Activated T-cell treated with anti-CD3 and anti-CD28 coated beads for 24 hours (primary cell): ENCODE results near the gene AGBL5.

Source experiments
- DNase-seq: peaks from one replicate; pipeline ENCODE4 v3.0.0-alpha.2; 2020; ENCODE audit warnings: low read depth

Gene AGBL5

DNA sequence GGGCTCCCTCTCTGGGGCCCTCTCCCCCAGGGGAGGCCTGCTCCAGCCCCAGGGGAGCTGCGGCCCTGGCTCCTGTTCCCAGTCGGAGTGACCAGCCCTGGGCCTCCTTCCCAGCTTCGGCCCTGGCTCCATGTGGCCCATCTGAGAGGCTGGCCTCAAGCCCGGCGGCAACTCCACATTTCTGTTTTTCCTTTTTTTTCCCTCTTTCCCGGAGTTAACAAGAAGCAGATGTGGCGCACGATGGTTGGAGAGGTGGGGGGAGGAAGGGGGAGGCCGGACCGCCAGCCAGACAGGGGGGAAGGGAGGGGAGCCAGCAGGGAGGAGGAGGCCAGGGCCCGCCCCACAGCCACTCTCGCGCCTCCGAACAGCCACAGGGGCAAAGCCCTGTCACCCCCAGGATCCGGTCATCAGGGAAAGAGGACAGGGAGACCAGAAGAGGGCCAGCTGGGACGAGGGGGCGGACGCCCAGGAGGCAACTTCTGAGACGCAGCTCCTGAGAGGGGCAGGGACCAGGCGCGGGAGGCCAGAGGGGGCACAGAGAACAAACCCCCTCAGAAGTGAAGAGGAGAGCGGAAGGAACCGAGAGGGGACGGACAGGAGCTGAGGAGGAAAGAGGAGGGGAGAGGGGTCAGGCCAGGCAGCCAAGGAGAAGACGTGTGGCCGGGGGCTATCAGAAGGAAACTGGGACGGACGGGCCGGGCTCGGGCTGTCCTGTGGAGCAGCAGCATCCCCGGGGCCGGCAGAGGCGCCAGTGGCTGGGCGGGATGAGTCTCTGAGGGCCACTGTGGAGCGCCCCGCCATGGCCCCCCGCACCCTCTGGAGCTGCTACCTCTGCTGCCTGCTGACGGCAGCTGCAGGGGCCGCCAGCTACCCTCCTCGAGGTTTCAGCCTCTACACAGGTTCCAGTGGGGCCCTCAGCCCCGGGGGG, 27.1 kb downstream of the AGBL5 start, which contains the start of gene EMILIN1:
Gene EMILIN1, plus strand, starts transcription at position 349 of the 928 bp plus-strand sequence. Its CDS starts 451 bp downstream, at position 800.
- DNase-seq = no peak

DNA sequence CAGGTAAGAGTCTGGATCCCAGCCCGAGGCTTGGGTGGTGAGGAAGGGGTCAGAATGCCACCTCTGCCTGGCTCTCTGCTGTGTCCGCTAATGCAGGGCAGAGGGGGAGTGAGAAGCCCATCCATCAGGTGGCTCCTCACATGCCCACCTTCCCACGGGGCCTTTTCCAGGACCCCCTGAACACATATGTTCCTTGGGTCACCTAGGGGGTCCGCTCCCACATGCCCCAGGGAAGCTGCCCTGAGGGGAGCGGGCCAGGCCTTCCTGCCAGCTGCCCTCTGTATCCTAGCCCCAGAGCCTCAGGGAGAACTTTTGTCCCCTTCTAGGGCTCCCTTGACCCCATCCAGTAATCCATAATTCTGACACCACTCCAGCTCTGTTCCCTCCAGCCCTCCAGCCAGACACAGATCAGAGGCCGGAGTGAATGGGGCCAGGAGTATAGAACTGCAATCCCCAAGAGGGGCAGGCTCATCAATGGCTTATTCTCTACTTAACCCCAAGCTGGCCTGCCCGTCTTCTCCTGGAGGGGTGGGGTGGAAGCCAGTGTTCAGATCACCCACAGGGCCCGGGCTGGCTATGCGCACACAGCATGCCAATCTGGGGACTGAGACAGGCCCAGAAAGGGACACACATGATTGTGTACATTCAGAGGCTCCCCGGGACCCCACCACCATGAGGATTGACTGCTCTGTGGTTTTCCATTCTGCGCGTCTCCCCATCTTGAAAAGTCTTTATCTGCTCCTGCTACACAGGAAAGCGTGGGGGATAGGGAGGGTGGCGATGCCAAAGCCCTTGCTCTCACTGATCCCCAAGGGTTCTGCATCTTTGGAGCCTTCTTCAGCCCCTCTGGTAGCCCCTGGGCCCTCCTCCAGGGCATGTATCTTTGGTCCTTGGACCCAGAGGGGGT, 28.0 kb downstream of the AGBL5 start:
- no peak for DNase-seq

DNA sequence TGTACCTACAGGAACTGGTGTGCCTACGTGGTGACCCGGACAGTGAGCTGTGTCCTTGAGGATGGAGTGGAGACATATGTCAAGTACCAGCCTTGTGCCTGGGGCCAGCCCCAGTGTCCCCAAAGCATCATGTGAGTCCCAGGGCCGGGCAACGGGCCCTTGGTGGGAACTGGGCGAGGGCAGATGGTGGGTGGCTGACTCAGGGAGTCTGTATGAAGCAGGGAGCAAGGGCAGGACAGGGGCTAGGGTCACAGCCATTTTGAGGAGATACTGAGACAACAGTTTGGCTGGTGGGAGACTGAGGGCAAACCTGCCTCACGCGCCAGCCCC, 28.6 kb downstream of the AGBL5 start:
- DNase-seq = no peak

DNA sequence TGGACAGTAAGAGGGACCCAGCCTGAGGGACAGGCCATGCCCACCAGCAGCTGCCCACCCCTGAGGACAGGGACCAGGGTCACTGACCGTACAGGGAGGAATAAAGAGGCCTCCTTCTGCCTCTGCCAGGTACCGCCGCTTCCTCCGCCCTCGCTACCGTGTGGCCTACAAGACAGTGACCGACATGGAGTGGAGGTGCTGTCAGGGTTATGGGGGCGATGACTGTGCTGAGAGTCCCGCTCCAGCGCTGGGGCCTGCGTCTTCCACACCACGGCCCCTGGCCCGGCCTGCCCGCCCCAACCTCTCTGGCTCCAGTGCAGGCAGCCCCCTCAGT, 29.1 kb downstream of the AGBL5 start:
- DNase-seq = no peak

DNA sequence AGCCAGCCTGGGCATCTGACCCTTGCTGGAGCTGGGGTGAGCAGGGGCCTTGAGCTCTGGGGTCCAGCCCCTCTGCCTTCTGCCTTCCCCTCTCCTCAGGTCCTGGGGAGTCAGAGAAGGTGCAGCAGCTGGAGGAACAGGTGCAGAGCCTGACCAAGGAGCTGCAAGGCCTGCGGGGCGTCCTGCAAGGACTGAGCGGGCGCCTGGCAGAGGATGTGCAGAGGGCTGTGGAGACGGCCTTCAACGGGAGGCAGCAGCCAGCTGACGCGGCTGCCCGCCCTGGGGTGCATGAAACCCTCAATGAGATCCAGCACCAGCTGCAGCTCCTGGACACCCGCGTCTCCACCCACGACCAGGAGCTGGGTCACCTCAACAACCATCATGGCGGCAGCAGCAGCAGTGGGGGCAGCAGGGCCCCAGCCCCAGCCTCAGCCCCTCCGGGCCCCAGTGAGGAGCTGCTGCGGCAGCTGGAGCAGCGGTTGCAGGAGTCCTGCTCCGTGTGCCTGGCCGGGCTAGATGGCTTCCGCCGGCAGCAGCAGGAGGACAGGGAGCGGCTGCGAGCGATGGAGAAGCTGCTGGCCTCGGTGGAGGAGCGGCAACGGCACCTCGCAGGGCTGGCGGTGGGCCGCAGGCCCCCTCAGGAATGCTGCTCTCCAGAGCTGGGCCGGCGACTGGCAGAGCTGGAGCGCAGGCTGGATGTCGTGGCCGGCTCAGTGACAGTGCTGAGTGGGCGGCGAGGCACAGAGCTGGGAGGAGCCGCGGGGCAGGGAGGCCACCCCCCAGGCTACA, 30.7 kb downstream of the AGBL5 start:
- DNase-seq = no peak

DNA sequence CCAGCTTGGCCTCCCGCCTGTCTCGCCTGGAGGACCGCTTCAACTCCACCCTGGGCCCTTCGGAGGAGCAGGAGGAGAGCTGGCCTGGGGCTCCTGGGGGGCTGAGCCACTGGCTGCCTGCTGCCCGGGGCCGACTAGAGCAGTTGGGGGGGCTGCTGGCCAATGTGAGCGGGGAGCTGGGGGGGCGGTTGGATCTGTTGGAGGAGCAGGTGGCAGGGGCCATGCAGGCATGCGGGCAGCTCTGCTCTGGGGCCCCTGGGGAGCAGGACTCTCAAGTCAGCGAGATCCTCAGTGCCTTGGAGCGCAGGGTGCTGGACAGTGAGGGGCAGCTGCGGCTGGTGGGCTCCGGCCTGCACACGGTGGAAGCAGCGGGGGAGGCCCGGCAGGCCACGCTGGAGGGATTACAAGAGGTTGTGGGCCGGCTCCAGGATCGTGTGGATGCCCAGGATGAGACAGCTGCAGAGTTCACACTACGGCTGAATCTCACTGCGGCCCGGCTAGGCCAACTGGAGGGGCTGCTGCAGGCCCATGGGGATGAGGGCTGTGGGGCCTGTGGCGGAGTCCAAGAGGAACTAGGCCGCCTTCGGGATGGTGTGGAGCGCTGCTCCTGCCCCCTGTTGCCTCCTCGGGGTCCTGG, 31.4 kb downstream of the AGBL5 start:
- no peak for DNase-seq

DNA sequence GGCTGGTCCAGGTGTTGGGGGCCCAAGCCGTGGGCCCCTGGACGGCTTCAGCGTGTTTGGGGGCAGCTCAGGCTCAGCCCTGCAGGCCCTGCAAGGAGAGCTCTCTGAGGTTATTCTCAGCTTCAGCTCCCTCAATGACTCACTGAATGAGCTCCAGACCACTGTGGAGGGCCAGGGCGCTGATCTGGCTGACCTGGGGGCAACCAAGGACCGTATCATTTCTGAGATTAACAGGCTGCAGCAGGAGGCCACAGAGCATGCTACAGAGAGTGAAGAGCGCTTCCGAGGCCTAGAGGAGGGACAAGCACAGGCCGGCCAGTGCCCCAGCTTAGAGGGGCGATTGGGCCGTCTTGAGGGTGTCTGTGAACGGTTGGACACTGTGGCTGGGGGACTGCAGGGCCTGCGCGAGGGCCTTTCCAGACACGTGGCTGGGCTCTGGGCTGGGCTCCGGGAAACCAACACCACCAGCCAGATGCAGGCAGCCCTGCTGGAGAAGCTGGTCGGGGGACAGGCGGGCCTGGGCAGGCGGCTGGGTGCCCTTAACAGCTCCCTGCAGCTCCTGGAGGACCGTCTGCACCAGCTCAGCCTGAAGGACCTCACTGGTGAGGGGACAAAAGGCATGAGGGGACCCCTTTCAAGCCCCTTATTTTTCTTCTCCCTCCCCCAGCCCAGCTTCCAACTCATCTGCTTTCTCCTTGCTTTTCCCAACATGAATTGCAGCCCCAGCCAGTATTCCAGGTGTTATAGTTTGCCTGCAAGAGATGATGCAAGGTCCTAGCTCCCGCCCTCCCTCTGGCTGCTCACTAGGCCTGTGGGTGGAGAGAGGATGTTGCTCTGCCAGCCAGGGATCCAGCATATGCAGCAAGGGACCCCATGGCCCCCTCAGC, 32.2 kb downstream of the AGBL5 start:
- DNase-seq = no peak

DNA sequence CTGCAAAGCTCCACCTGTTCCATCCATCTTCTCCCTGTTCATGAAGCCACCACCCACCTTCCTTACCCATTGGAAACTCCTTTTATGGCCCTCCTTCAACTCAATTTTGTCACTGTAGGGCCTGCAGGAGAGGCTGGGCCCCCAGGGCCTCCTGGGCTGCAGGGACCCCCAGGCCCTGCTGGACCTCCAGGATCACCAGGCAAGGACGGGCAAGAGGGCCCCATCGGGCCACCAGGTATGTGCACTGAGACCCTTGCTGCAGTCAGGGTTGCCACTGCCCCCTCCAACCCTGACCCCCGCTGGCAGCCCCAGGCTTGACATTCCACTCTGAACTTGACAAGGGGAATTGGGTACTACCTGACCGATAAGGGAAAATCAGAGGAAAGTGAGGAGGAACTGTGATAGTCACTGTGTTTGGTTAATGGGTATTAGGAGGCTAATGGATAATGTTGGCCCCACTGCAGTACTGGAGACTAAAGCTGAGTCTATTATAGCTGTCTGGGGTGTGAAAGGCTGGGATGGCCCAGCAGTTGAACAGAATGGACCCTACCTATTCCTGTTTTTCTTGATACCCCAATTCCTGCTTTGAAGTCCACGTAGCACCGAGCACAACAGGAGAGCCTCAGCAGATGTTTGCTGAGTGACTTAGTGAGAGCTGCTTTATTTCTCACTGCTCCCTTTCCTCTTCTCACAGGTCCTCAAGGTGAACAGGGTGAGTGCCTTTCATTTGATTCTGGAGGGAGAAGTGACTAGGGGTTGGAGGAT, 33.0 kb downstream of the AGBL5 start:
- DNase-seq = no peak

DNA sequence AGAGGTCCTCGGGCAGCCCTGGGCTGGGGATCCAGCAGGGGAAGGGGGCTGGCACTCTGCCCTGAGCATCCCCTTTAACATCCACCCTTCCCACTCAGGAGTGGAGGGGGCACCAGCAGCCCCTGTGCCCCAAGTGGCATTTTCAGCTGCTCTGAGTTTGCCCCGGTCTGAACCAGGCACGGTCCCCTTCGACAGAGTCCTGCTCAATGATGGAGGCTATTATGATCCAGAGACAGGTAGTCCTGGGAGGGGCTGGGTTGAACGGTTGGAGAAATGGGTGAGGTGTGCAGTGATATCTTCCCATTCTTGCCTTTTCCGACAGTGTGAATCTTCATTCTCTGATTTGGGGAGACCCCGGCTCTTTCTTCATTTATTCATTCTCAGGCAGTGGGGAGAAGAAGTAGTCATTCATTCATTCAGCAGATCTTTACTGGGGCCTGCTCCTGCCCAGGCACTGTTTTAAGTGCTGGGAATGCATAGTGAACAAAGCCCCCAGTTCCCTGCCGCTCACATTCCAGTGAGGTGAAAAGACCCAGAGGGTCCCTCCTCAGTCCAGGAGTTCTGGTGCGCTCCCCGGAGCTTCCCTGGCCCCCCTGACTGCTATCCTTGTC, 33.7 kb downstream of the AGBL5 start:
- DNase-seq = no peak

DNA sequence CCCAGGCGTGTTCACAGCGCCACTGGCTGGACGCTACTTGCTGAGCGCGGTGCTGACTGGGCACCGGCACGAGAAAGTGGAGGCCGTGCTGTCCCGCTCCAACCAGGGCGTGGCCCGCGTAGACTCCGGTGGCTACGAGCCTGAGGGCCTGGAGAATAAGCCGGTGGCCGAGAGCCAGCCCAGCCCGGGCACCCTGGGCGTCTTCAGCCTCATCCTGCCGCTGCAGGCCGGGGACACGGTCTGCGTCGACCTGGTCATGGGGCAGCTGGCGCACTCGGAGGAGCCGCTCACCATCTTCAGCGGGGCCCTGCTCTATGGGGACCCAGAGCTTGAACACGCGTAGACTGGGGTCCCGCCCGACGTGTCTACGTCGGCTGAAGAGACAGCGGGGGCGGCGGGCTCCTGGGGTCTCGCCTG, 34.2 kb downstream of the AGBL5 start:
- peak; percentile 14 for DNase-seq

DNA sequence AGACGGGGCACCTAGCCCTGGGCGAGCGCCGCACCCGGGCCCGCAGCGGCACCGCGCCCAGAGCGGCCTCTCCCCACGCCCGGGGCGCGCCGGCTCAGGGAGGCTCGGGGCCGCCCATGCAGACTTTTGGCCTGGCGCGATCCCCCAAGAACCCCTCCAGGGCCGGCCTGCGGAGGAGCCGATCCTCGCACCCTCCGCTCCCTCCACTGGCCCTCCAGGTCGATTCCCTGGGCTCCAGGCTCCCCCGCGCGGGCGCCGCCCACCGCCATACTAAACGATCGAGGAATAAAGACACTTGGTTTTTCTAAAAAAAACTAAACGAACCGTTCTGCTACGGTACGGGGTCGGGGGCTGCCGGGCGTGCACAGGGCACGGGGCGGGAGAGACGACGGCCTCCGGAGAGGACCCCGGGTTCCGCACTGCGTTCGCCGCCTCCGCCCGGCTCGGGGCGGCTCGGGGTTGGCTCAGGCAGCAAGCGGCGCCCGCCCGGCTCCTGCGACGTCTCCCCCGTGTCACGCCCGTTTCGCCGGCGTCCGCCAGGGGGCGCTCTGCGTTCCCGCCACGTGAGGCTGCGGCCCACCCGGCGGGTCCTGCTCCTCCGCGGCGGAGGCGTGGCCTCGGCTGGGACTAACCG, 34.7 kb downstream of the AGBL5 start:
- peak; percentile 99 for DNase-seq

DNA sequence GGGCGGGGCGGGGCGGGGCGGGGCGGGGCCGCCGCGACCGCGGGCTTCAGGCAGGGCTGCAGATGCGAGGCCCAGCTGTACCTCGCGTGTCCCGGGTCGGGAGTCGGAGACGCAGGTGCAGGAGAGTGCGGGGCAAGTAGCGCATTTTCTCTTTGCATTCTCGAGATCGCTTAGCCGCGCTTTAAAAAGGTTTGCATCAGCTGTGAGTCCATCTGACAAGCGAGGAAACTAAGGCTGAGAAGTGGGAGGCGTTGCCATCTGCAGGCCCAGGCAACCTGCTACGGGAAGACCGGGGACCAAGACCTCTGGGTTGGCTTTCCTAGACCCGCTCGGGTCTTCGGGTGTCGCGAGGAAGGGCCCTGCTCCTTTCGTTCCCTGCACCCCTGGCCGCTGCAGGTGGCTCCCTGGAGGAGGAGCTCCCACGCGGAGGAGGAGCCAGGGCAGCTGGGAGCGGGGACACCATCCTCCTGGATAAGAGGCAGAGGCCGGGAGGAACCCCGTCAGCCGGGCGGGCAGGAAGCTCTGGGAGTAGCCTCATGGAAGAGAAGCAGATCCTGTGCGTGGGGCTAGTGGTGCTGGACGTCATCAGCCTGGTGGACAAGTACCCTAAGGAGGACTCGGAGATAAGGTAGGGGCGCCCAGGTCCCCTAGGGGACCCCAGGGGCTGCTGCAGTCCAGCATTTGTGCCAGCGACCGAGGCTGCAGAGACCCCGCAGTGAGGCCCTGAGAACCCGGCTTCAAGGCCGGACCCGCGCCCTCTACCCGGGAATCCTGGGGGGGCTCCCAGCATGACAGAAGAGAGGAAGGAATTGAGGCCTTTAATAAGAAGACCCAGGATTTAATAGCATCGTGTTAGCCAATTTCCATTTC, 35.5 kb downstream of the AGBL5 start, which contains the start of gene KHK:
Gene KHK, plus strand, starts transcription at position 49 of the 870 bp plus-strand sequence. Its CDS starts 488 bp downstream, at position 537.
- DNase-seq = no peak

DNA sequence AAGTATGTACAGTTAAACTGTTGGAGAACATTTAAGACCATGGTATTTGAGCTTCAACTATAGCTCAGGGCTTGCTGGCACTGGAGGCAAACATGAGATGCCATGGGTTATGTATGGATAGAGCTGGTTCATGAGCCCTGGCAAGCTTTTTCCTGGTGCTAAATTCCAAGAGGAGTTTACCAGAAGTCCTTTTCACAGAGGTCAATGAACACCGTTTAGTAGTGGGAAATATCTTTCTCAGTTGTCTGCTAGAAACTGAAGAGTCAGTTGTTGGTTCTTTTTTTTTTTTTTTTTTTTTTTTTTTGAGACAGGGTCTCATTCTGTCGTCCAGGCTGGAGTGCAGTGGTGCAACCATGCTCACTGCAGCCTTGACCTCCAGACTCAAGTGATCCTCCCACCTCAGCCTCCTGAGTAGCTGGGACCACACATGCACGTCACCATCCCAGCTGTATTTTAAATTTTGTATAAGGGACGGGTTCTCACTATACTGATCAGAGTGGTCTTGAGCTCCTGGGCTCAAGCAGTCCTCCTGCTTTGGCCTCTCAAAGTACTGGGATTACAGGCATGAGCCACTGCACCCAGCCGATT, 36.4 kb downstream of the AGBL5 start:
- DNase-seq = no peak

DNA sequence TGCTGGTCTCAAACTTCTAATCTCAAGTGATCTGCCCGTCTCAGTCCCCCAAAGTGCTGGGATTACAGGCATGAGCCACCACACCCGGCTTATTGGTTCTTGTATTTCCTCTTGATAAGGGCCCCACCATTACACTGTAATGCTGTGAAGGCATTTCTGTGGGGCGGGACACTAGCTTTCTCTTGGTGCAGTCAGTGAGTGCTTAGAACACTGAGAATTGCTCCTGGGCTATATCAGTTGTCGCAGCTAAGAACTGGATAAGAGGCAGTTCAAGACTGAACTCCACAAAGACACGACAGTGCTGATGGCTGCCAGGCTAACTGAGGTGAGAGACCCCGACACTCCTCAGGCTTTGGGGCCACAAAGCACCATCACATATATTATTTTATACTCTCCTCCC, 37.2 kb downstream of the AGBL5 start:
- no peak for DNase-seq

DNA sequence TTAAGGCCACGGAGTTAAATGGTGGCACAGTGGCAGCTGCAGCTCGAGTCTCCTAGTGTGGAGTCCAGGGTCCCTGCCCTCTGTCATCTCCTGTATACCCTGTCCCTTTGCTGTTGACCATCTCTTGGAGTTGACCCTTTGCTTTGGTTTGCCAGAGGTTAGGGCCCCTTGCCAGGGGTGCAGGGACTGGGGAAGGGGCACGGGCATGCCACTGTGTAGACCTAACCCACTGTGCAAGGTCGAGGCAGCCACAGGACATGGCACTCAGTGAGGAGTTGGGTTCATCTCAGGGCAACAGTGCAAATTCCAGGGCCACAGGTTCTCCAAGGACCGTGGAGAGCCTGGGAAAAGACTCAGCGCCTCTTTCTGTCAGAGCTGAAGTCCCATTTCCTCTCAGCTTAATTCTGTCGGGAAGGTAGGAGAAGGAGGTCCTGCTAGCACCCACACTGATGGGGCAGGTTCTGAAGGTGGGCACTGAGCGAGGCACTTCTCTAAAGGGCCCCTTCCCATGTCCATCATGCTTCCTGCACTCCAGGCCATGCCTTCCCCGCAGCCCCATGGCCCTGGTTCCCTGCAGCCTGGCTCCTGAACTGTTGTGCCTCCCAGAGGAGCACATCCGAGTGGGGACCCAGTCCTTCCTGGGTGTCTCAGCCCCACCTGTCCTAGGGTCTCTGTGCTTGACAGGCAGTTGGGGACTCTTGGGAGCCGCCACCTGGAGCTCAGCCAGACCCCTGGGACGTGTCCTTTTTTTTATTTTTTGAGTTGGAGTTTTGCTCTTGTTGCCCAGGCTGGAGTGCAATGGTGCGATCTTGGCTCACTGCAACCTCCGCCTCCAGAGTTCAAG, 37.9 kb downstream of the AGBL5 start:
- DNase-seq = no peak
